Posterior cingulate gyrus (tissue), 11 donors: Measurements from ENCODE around the gene NMB.

ENCODE experiments used
- DNase-seq, 10 donors: peaks; one replicate each; pipeline versions ENCODE4 v3.0.0 to v3.0.0-alpha.2; 2020 to 2021; ENCODE audit warnings: mixed read lengths in 3 of 10
- intact Hi-C: fragments of 100-400 bp; cut with DNase I; formaldehyde crosslinking; loops from one replicate; pipeline ENCODE4 v1.15.1; 2023

The NMB gene

DNA sequence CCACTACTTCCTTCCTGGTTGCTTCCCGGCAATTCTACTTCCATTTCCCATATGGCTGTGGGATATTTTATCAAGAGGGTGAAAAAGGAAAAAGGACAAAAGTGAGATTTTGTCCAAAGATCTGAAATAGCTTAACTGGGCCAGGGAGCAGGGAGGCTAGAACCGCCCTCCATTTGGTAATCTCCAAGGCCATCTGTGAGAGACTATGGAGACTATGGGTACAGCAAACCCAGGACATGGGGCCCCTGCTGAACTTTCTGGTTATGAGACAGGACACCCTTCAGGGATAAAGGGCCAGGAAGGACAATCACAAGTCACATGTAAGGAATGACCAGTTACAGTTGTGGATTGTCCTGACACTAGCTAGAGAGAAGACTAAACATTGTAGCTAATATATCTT is 32.9 kb downstream of the NMB start:
- intact Hi-C loops: no loop called here
- no peak for DNase-seq

DNA sequence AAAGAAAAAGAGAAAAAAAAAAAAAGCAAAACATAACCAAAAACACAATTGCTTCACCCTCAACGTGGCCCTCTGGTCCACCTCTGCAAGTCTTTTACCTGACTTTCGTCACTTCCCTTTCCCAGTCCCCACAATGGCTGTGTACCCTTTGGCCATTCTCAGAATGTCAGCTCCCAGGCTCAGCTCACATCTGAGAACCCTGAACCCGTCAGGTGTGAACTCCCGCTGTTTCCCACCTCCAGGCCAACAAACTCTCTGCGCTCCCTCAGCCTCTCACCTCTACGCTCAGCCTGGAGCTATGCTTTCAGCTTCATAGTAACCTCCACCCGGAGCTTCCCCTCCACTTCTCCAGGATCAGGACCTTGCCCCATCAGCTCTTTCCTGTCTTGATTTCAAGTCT is 33.6 kb downstream of the NMB start:
- no peak for DNase-seq
- intact Hi-C loops: no loop called here

- intact Hi-C loops: no loop called here
- no peak for DNase-seq
Measured at GRCh38 chr15:84621358-84621979, 36.5 kb downstream of the NMB start.

DNA sequence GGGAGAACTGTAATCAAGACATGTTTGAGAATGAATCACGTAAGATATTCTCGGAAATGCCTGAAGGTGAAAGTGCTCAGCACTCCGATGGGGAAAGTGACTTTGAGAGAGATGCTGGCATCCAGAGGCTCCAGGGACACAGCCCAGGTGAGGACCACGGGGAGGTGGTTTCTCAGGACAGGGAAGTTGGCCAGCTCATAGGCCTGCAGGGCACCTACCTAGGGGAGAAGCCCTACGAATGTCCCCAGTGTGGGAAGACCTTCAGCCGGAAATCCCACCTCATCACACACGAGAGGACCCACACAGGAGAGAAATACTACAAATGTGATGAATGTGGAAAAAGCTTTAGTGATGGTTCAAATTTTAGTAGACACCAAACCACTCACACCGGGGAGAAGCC is 37.4 kb downstream of the NMB start:
- intact Hi-C loops: no loop called here
- no peak for DNase-seq

- intact Hi-C loops: no loop called here
- DNase-seq: no peak
Measured at GRCh38 chr15:84616235-84616634, 41.8 kb downstream of the NMB start.

DNA sequence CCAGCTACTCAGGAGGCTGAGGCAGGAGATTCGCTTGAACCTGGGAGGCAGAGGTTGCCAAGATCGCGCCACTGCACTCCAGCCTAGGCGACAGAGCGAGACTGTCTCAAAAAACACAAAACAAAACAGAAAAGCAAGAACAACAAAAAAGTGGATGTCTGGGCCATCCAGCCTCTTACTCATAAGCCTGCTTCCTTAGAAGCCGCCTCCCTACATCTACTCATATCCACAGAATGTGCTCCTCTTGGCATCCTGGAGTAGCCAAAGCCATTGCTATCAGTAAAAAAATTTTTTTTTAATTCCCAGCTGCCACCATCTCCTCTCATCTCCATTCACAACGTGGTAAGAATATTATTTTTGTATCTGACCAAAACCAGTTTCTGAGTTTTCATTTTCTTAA is 46.4 kb downstream of the NMB start:
- DNase-seq: no peak
- intact Hi-C loops: no loop called here

GRCh38 chr15:84609818-84610525 is 48.0 kb downstream of the NMB start:
- no peak for DNase-seq
- intact Hi-C loops: no loop called here

DNA sequence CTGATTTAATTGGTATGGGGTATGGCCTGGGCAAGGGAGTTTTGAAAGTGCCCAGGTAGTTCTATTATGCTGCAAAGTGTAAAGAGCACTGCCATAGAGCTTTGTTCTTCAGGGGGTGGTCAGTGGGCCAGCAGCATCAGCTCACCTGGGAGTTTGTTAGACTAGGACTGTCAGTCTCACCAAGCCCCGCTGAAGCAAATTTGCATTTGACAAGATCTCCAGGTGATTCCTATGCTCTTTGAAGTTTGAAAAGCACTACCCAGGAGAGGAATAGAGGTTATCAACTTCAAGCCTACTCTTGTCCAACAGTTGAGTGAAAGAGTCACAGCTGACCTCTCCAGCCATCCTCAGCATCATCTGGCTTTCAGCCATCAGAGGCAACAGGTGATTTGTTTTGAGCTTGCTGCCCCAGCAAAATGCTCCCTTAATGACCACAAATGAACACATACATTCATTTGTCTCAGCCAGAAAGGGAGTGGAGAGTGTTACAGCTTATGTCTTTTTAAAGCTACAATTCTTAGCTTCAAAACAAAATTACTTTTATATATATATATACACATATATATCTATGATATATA is 49.2 kb downstream of the NMB start:
- DNase-seq: no peak
- intact Hi-C loops: no loop called here

DNA sequence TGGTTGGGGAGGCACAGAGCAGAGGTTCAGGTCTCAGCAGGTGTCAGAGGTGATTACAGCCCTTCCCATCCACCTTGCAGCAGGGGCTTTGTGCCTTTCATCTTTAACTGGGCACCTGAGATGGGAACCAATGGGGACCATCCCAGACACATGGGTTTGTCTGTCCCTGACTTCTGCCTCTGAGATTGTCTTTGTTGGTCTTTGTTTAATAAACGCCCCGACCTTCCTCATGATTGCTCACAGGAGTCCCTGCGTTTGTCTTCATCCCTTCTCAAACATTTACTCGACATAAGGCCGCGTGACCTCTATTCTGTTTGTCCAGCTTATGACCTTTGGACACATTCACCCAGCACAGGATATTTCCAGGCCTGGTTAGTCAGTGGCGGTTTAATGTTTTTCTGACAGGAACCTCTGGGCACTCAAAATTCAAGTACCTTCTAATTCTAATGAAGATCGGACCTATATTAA is 51.3 kb downstream of the NMB start:
- intact Hi-C loops: no loop called here

GRCh38 chr15:84605554-84605882 is 52.5 kb downstream of the NMB start:
- no peak for DNase-seq
- intact Hi-C loops: no loop called here

More for the DNA sequence above, 51.3 kb downstream of the NMB start:
- no peak for DNase-seq
